OCI-LY1 (cell line): ENCODE results near the gene VSX2.

ENCODE experiments used
- H2AFZ ChIP-seq: fragments of 200-600 bp; sonication (generic), shearing (Covaris generic); 2 replicates; pipeline ENCODE4 v1.6.0; 2014; ENCODE audit warnings: antibody characterized with exemption, mild to moderate bottlenecking, low read length
- H3F3A ChIP-seq: fragments of 200-600 bp; sonication (generic), shearing (Covaris generic); 2 replicates; pipeline ENCODE4 v1.6.0; 2014; ENCODE audit warnings: mild to moderate bottlenecking, antibody characterized with exemption, low read length, moderate library complexity; ENCODE audit not compliant: insufficient read depth
- H3K27ac ChIP-seq: fragments of 200-600 bp; sonication (generic); 2 replicates; pipeline ENCODE4 v1.5.1; 2014; ENCODE audit warnings: low read length, mixed run types, mild to moderate bottlenecking, low read depth; ENCODE audit not compliant: poor library complexity, severe bottlenecking
- H3K27me3 ChIP-seq: fragments of 200-600 bp; sonication (generic); 2 replicates; pipeline ENCODE4 v1.6.0; 2014; ENCODE audit warnings: antibody characterized with exemption, mild to moderate bottlenecking, low read length, moderate library complexity; ENCODE audit not compliant: insufficient read depth
- H3K36me3 ChIP-seq: fragments of 200-600 bp; sonication (generic); 2 replicates; pipeline ENCODE4 v1.6.1; 2014; ENCODE audit warnings: mild to moderate bottlenecking, antibody characterized with exemption, low read length, moderate library complexity, mixed read lengths; ENCODE audit not compliant: insufficient read depth
- H3K4me1 ChIP-seq: fragments of 200-600 bp; sonication (generic); 2 replicates; pipeline ENCODE4 v1.5.1; 2014; ENCODE audit warnings: mild to moderate bottlenecking, low read length, moderate library complexity; ENCODE audit not compliant: insufficient read depth, severe bottlenecking
- H3K4me2 ChIP-seq: fragments of 200-600 bp; sonication (generic), shearing (Covaris generic); 2 replicates; pipeline ENCODE4 v1.6.1; 2014; ENCODE audit warnings: low read length
- H3K4me3 ChIP-seq: fragments of 200-600 bp; sonication (generic); 2 replicates; pipeline ENCODE4 v1.5.1; 2014; ENCODE audit warnings: low read length, low read depth, mild to moderate bottlenecking, mixed read lengths; ENCODE audit not compliant: poor library complexity, severe bottlenecking
- H3K79me2 ChIP-seq: fragments of 200-600 bp; shearing (Covaris generic); 2 replicates; pipeline ENCODE4 v1.6.1; 2016; ENCODE audit warnings: mixed run types, low read length, mixed read lengths; ENCODE audit not compliant: insufficient read depth
- H3K9ac ChIP-seq: fragments of 200-600 bp; sonication (generic), shearing (Covaris generic); 2 replicates; pipeline ENCODE4 v1.6.1; 2014; ENCODE audit warnings: mild to moderate bottlenecking, low read length, mixed read lengths
- H3K9me2 ChIP-seq: fragments of 200-600 bp; sonication (generic), shearing (Covaris generic); 2 replicates; pipeline ENCODE4 v1.6.1; 2014; ENCODE audit warnings: low read depth, mild to moderate bottlenecking, low read length, mixed read lengths
- H3K9me3 ChIP-seq: fragments of 200-600 bp; shearing (Covaris generic); 2 replicates; pipeline ENCODE4 v1.6.1; 2014; ENCODE audit warnings: low read length, mixed read lengths
- H4K20me1 ChIP-seq: fragments of 200-600 bp; sonication (generic), shearing (Covaris generic); 2 replicates; pipeline ENCODE4 v1.6.0; 2016; ENCODE audit warnings: mild to moderate bottlenecking, low read length; ENCODE audit not compliant: insufficient read depth
- EZH2 ChIP-seq: fragments of 200-600 bp; sonication (generic), shearing (Covaris generic); IDR thresholded peaks from 2 replicates; pipeline ENCODE4 v1.8.0; 2017; ENCODE audit warnings: borderline replicate concordance, mixed run types, mild to moderate bottlenecking, antibody characterized with exemption, low read length, moderate library complexity, mixed read lengths
- TF ChIP-seq, protein P1 (sequence below): fragments of 200-600 bp; sonication (generic), shearing (Covaris generic); IDR thresholded peaks from 2 replicates; pipeline ENCODE4 v1.5.1; 2017; ENCODE audit warnings: mild to moderate bottlenecking, antibody characterized with exemption, low read length, moderate library complexity, mixed read lengths

The VSX2 gene

DNA sequence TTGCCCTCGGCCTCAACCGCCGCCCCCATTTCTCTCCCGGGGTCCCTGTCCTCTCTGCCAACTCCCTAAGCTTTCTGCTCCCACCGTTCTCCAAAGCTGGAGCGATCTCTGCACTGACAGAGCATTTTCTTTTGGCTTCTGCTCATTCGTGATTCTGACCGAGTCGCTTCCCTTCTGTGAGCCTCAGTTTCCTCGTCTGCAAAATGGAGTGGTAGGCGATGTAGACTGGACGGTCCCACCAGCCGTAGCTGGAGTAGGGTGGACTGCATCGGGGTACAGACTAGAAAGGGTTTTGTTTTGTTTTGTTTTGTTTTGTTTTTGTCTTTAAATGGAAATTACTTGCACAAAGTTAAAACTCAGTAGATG is 2.4 kb downstream of the VSX2 start:
- Histone ChIP-seq H3K27ac (no peak overlapping the region), H3K9me3 (no peaks in the 10 kb centered on the region), H3F3A (no peaks in the 10 kb centered on the region), H3K4me2 (no peak overlapping the region), H3K4me3 (no peak overlapping the region), H4K20me1 (no peaks in the 10 kb centered on the region), H3K9ac (no peak overlapping the region), H3K9me2 (no peaks in the 10 kb centered on the region), H3K4me1 (no peaks in the 10 kb centered on the region), H2AFZ (no peak overlapping the region), H3K79me2 (no peaks in the 10 kb centered on the region), H3K36me3 (no peaks in the 10 kb centered on the region), H3K27me3 (no peaks in the 10 kb centered on the region; the same call in 1 of the 2 replicates)
- no peak for TF ChIP-seq EZH2
- TF ChIP-seq, protein P1, sequence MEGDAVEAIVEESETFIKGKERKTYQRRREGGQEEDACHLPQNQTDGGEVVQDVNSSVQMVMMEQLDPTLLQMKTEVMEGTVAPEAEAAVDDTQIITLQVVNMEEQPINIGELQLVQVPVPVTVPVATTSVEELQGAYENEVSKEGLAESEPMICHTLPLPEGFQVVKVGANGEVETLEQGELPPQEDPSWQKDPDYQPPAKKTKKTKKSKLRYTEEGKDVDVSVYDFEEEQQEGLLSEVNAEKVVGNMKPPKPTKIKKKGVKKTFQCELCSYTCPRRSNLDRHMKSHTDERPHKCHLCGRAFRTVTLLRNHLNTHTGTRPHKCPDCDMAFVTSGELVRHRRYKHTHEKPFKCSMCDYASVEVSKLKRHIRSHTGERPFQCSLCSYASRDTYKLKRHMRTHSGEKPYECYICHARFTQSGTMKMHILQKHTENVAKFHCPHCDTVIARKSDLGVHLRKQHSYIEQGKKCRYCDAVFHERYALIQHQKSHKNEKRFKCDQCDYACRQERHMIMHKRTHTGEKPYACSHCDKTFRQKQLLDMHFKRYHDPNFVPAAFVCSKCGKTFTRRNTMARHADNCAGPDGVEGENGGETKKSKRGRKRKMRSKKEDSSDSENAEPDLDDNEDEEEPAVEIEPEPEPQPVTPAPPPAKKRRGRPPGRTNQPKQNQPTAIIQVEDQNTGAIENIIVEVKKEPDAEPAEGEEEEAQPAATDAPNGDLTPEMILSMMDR: no peak

DNA sequence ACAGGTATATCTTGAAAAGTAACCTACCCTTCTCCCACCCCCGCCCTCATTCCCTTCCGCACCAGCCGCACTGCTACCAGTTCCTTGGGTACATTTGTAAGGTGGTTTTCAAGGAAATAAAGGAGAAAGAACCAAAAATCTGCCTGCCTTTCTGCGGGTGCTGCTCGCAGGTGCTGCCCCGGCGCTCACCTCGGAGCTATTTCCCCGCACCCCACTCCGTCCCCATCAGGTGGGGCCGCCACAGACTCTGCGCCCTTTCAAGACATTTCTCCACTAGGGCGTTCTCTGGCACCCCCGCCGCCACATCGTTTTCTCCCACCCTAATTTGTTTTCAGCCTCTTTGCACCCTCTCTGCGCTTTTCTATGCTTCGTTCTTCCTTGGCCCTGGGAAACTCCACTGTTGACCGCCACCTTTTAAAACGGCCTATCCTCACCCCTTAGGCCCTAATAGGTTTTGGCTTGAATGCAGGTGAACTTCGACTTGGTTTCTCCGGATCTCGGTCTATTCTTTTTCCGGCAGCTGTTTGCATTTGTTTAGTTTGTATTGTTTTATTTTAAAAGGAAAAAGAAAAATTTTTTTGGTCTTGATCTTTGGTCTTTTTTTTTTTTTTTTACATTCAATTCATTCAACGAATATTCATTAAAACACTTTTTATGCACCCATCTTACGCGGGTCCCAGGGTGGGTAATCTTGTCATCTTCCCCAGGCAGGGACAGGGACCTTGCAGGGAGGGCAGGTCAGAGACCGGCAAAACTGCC is 3.0 kb downstream of the VSX2 start:
- Histone ChIP-seq H3F3A (no peaks in the 10 kb centered on the region), H3K79me2 (no peaks in the 10 kb centered on the region), H3K27me3 (no peaks in the 10 kb centered on the region; the same call in 1 of the 2 replicates)

DNA sequence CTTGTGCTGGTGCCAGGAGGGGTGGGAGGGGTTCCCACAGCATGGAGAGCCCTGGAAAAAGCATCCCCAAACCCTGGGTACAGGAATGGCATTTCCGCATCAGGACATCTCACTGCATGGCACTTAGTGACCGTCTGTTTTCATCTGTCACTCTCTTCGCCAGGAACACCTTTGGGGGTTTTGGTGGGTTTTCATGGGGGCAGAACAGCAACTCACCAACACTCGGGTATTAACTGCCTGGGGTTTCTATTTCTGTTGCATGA is 3.5 kb downstream of the VSX2 start:
- Histone ChIP-seq H3K9ac (no peak overlapping the region), H3K9me3 (no peaks in the 10 kb centered on the region), H3K9me2 (no peaks in the 10 kb centered on the region), H4K20me1 (no peaks in the 10 kb centered on the region), H3K79me2 (no peaks in the 10 kb centered on the region), H3K4me2 (no peak overlapping the region), H3K4me3 (no peak overlapping the region), H3K4me1 (no peaks in the 10 kb centered on the region), H3K27me3 (no peaks in the 10 kb centered on the region; the same call in 1 of the 2 replicates), H3K36me3 (no peaks in the 10 kb centered on the region), H3F3A (no peaks in the 10 kb centered on the region), H2AFZ (no peak overlapping the region), H3K27ac (no peak overlapping the region)
- TF ChIP-seq, protein P1: no peak

More for the DNA sequence above, 3.0 kb downstream of the VSX2 start:
- TF ChIP-seq, protein P1: no peak
- no peak for TF ChIP-seq EZH2
- H3K9me2 ChIP-seq: no peaks in the 10 kb centered on the region
- H3K4me3 ChIP-seq: no peak overlapping the region
- H3K4me1 ChIP-seq: no peaks in the 10 kb centered on the region
- no peak overlapping the region for H3K4me2 ChIP-seq
- no peak overlapping the region for H3K27ac ChIP-seq
- H3K9ac ChIP-seq: no peak overlapping the region
- H2AFZ ChIP-seq: no peak overlapping the region
- no peaks in the 10 kb centered on the region for H4K20me1 ChIP-seq
- H3K36me3 ChIP-seq: no peaks in the 10 kb centered on the region
- H3K9me3 ChIP-seq: no peaks in the 10 kb centered on the region
